ENCODE results near the gene MBD3.

The MBD3 gene

DNA sequence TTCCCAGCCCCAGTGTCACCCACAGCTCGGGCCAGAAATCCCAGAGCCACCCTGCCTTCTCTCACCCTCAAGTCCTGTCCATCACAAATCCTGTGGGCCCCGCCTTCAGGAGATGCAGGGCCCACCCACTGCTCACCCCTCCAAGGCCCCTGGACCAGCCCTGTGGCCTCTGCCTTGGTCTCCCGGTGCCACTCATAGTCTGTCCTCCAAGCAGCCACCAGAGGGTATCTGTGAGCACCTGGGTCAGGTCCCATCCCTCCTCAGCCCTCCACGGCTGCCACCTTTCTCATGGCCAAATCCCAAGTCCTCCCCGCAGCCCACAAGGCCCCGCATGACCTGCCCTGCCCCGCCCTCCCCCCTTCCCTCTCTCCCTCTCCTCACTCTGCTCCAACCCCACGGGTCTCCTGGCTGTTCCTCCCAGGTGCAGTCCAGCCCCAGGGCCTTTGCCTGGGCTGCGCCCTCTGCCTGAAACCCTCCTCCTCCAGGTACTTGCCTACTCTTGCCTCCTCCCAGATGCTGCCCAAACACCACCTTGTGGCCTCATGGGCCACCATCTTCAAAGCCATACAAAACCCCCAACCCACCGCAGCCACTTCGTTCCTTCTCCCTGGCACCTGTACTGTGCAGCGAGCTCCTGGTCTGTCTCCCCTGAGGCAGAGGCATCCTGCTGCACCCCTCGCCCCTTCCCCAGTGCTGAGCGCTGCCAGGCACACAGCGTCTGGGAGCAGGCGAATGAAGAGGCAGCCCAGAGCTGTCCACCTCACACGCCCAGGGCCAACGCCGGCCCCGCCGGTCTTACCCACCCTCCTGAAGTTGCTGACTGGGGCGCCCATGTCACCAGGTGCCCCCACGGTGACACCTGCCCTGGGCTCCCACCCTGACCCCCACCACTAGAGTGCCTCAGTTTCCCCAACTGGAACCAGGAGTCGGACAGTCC, 25.8 kb upstream of the MBD3 start:
- DNase-seq, result peak; percentile 29 to 39

DNA sequence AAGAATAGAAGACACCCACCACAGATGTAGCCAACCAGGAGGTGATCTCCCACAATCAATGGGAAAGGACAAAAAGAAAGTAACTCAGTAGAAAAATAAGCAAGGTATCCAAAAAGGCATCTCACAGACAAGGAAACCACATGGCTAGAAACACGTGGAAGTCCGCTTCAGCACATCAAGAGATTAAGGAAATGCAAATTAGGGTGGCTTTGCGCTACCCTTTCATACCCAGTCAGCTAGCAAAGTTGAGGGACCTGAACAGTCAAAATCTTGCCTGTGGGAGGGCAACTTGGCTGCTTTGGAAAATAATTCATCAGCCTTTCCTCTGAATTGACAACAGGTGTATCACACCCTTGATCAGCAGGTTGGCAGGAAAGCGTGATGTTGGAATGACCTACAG, 24.2 kb upstream of the MBD3 start:
- DNase-seq, result no peak

DNA sequence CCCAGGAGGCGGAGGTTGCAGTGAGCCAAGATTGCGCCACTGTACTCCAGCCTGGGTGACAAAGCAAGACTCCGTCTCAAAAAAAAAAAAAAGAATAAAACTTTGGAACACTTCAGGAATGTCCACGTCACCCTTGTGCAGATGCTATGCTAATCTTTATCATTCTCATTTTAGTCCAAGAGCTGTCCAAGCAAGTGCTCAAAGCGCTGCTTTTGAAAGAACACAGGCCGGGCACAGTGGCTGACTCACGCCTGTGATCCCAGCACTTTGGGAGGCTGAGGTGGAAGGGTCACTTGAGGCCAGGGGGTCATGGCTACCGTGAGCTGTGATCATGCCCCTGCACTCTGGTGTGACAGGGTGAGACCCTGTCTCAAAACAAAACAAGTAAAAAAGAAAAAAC, 23.7 kb upstream of the MBD3 start:
- DNase-seq, result no peak

DNA sequence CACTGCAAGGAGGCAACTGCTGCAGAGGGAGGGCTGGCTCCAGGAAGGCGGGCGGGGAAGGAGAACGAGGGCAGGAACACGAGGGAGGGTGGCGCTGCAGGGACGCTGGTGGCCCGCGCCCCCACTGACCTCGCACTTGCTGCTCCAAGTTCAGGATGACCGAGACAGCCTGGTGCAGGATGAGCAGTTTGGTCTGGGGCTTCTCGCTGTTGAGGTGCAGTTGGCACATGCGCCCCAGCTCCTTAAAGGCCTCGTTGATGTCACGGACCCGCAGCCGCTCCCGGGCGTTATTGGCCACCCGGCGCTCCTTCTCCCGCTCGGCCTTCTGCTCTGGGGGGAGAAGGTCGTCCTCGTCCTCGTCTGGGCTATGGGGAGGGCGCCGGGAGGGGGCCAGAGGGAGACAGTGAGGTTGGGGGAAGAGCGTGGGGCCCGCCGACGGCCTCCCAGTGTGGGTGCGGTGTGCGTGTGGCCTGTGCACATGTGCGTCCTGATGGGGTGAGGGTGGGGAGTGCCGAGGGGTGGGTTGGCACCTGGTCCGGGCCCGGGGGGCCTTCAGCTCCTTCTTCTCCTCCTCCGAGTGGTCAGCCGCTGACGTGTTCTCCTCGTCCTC, 22.6 kb upstream of the MBD3 start:
- no peak for DNase-seq

DNA sequence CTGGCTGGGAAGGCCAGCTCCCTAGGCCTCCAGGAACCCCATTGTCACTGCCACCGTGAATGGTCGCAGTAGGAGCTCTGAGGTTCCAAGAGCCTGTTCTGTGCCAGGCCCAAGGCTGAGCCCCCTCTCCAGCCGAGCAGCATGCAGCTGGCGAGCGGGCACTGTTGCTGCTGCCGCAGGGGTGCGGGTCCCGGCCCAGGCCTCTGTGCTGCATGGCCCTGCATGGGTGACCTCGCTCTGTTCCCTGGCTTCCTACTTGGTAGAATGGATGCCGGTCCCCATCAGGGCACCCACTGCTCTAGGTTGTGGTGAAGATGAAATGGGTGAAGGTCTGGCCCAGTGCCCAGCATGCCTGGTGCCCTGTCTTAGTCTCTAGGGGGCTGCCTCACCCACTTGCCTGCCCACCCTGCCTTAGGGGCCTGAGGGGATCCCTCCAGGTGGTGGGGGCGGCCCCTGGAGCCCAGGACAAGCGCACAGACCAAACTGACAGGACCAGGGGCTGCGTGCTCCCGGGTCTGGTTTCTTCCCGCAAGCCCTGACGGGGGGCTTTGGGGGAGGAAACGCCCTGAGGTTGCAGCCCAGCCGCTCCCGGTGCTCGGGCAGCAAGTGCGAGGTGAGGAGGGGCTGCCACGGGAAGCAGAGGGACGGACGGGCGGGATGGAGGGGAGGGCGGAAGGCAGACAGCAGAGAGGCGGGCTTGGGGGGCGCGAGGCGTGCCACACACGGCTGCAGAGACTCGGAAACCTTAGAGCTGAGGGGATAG, 21.3 kb upstream of the MBD3 start:
- DNase-seq, result no peak

DNA sequence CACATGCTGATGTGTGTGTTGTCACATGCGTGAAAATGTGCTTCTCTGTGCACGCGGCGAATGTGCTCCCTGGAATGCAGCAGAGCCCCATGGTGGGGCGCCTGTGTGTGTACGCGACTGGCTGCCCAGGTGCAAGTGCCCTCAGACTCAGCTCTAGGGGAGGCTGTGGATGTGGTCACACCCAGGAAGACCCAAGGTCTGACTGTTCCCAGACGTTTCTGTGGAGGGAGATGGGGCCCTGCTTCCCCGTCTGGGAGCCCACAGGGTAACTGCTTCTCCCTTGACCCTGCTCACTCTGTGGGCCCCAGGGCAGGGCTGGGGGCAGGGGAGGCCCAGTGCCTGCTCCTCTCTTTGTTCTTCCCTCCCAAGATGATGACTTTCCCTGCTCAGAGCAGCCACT, 20.5 kb upstream of the MBD3 start:
- no peak for DNase-seq

DNA sequence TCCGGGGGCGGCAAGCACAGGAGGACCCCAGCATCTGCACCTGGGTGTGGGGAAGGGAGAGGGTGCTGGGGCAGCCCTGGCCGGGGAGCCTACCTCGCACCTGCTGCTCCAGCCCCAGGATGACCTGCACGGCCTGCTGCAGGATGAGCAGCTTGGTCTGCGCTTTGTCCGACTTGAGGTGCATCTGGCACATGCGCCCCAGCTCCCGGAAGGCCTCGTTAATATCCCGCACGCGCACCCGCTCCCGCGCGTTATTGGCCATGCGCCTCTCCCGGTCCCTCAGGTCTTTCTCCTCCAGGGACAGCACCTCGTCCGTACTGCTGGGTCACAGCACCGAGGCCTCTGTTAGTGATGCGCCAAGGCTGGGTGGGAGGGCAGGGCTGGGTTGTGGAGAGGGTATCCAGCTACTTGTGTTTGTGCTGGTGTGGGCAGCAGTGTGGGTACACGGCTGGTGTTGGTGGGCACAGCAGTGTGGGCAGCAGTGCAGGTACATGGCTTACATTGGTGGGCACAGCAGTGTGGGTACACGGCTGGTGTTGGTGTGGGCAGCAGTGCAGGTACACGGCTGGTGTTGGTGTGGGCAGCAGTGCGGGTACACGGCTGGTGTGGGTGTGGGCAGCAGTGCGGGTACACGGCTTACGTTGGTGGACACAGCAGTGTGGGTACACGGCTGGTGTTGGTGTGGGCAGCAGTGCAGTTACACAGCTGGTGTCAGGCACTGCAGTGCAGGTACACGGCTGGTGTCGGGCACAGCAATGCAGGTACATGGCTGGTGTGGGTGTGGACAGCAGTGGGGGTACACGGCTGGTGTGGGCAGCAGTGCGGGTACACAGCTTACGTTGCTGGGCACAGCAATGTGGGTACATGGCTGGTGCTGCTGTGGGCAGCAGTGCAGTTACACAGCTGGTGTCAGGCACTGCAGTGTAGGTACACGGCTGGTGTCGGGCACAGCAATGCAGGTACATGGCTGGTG, 19.7 kb upstream of the MBD3 start:
- DNase-seq, result no peak

DNA sequence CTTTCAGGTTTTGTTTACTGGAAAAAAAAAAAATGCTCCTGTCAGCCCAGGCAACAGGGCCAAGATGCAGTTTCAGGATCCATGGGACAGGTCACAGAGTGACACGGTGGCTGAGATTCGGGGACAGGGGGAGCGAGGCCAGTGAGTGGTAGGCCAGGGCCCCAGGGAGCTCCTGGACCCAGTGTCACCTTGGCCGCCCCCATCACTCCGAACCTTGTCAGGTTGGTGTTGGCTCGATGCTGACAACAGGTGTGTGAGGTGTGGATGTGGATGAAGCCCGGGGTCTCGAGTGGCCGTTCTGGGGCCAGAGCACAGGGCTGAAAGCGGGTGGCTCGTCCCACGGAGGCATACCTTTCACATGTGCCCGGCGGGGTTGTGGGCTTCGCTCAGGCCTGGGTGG, 18.7 kb upstream of the MBD3 start:
- DNase-seq, result no peak

DNA sequence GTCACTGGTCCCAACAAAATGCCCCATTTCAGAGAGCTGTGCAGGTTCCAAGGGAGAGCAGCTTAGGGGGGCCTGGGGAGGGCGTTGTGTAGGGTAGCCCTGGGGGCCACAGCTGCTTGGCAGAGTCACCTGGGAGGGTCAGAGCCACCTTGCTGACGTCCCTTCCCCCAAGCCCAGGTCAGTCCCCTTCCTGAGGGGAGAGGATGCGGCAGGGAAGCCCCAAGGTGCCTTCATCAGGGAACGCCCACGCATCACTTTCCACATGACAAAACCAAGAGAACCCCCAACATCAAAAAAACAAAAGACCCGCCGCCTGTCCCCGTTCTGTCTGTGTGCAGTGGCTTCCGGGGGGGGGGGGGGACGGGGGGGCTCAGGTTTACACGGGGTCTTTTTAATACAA, 17.9 kb upstream of the MBD3 start:
- DNase-seq, result no peak

DNA sequence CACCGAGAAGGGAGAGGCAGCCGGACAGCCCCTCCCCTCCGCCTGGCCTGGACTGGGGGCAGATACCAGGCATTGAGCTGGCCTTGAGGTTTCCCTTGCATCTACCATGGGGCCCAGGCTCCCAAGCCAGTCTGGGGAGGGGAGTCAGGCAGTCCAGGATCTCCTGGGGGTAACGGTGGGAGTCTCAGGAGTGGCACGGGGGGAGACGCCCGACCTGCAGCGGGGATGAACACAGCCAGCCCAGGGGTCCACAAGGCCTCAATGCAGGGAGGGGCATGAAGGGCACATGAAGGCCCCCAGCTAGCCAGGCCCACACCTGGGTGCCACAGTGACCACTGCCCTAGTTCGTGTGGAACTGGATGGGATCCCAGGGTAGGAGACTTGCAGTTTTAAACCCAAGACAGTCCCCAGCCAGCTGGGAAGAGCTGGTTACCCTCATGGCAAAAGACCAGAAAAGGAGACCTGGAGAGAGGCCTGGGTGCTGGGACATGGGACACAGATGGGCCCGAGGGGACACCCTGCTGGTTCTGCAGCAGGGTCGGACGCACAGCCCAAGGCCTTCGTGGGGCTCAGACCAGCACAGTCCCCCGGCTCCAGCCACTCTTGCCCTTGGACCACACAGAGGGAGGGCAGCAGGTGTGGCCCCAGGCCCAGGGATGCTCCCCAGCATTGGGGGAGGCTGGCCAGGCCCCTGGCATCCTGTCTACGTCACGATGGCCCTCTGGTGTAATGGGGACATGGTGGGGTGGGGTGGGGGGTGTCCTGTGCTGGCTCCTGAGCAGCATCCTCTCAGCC, 17.2 kb upstream of the MBD3 start:
- DNase-seq, result no peak

DNA sequence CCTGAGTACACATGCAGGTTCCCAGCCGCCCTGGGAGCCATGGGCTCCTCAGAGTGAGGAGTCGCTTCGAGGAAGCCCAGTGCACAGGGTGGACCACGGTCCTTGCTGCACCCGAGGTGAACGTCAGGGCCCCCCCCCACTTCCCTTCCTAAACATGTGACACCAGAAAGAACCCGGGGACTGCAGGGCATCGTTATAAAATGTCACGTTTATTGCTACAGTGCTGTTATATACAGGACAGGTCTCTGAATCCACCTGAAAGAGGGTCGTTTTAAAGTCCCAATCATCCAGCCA, 16.4 kb upstream of the MBD3 start:
- DNase-seq, result no peak

DNA sequence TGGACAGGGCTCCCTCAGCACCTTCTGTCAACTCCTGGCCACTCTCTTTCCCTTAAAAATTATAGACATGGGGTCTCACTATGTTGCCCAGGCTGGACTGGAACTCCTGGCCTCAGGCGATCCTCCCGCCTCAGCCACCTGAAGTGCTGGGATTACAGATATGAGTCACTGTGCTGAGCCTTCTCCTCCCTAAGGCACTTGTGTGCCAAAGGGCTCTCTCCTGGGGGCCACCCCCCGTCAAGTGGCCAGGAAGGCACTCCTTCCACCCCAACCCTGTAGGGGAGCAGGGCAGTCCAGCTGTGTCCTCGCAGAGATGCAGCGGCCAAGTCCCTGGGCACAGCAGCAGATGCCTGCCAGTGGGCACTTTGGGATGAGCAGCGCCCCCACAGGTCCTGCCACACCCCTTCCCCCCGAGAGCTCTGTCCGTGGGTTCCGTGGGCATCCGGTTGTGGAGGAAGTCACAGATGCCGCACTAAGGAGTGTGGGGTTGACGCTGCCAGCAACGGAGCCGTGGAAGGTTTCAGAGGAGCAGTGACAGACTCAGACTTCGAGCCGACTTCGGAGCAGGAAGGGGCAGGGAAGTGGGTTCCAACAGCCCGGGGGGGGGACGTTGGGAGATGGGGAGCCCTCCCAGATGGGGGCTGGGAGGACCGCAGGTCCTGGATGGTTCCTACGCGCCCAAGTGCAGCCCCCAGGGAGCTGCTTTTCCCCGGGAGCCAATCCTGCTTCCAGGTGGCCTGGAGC, 15.9 kb upstream of the MBD3 start:
- no peak for DNase-seq

DNA sequence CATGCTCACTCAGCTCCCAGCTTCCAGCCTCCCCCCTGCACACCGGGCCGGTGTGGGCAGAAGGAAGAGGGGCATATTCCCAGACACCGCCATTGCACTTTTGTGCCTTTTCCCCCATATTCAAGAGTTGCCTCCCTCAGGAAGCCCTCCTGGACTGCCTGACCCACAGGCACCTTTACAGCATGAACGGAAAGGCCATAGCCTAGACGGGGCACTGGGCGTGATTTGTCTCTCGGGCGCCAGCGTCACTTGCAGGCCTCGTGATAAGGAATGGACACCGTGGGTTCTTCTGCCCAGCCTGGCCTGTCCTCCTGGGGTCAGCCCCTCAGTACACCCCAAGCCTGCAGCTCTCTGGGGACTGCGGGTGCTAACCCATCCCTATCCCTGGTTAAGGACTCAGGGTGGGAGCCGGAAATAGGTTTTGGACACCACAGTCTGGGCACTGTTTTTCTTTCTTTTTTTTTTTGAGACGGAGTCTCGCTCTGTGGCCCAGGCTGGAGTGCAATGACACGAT, 13.5 kb upstream of the MBD3 start:
- DNase-seq, result no peak

DNA sequence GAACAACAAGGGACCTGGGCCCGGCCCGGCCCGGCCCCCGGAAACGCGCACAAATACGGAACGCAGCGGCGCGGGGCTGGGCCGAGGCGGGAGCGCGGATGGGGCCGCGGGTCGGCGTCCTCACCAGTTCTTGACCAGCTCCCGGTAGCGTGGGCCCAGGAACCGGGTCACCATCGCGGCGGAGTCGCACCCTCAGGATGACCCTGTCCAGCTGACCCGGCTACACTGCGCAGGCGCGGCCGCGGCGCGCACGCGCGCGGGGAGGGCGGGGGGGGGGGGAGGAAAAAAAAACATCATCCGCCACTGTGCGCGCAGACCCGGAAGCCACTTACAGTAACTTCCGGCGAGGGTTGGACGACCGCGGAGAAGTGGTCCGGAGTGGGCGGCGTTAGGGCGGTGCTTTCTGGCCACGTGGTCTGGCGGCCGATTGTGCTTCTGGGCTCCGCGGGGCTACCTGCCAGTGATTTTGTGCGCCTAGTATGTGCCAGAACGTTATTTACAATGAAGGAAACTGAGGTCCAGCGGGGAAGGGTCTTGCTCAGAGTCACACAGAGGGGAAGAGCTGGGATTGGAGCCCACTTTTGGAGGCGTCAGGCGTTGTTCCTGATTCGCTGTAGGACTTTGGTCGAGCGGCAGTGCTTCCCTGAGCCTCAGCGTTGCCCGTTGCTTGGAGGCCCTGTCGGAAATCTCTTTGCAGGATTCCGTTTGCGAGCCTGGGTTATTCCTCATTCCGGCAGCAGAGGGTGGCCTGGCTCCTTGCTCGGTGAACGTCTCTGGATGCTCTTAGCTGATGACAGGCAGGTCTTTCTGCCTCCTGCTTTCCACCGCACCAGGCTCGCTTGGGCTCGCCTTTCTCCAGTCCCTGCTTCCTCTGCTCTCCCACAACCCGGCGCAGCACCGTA, 12.8 kb upstream of the MBD3 start, which contains the start of gene UQCR11:
Gene UQCR11 (minus strand): TSS at position 227 of the 902 bp plus-strand sequence. CDS start 53 bp downstream, at position 174.
- peak; percentile 83 to 95 for DNase-seq

DNA sequence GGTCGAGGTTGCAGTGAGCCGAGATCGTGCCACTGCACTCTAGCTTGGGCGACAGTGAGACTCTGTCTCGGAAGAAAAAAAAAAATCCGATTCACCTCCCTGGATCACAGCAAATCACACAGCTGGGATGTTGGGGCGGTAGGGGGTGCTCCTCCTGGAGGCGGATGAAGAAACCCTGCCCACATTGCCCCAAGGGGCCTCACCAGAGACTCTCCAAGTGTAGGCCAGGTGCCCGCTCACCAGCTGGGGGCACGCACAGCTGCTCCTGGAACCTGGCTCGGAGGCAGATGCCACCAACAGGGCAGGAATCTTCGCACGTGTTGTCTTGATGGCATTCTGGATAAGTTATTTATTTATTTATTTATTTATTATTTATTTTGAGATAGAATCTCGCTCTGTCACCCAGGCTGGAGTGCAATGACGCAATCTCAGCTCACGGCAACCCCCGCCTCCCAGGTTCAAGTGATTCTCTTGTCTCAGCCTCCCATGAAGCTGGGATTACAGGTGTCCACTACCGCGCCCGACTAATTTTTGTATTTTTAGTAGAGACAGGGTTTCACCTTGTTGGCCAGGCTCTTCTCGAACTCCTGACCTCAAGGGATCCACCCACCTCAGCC, 9.5 kb upstream of the MBD3 start:
- DNase-seq, result no peak

DNA sequence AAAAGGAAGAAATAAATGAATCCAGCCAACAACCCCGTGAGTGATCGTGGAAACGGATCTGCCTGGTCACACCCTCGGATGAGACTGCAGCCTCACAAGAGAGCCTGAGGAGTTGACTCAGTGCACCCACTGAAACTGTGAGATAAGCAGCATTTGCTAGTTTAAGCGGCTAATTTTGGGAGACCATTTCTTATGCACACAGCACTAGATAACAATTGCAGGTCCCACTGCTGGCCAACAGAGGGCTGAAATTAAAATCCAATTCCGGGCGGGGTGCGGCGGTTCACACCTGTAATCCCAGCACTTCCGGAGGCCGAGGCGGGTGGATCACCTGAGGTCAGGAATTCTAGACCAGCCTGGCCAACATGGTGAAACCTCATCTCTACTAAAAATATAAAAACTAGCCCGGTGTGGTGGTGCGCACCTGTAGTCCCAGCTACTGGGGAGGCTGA, 9.0 kb upstream of the MBD3 start:
- DNase-seq, result no peak

DNA sequence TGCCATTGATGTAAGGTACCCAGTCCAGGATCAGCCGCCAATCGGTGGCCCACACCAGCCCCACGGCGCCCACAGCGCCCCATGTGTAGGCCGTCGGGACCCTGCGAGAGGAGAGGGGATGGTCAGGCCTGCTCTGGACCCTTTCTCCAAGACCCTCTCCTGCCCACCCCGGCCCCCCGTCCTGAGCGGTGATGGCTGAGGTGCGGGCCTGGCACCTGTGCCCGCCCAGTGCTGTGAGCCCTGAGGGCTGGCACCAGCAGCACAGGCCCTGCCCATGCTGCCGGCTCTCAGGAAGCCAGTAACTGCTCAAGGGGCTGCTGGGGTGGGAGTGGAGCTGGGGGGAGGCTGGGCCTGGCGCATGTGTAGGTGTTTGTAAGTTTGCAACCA, 6.8 kb upstream of the MBD3 start:
- DNase-seq, result no peak

DNA sequence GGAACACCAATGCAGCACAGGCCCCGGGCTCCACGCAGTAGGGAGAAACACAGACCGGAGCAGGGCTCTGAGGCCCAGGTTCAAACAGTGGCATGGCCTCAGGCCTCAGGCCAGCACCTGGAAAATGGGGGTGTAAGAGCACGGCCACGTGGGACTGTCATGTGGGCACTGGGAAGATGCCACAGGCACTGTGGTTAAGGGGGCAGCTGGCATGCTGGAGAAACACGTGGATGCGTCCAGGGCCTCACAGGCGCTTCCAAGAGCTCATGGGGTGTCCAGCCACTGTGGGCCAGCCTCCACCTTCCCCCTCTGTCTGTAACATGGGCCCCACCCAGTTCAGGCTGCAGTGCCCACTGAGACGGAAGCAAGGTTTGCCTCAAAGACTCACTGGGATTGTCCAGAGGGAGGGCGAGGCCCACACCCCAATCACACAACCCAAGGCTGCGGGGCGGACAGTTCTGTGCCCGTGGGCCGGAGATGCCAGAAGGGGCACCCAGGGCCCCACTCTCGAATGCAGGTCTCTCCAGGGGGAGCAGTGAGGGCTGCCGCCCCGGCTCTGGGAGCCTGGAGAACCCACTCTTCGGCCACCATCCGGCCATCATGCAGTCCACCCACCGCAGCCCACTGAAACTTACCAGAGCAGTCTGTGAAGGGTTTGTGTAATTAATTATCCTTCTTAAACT, 6.3 kb upstream of the MBD3 start:
- no peak for DNase-seq

DNA sequence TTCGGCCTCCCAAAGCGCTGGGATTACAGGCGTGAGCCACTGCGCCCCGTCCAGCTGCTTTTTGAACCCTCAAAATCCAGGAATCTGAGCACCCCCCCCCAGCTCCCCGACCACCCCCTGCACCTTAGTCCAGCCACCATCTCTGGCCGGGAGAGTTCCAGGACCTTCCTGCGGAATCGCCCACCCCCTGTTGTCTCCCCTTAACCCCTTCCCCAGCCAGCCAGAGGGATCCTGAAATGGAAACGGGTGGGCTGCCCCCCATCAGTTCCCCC, 772 bp upstream of the MBD3 start:
- no peak for DNase-seq

All from SW 1271 (cell line).